ENCODE measurements around the gene REX1BD. TPM values are rescaled to one million over a fixed set of nuclear protein-coding genes. Genes with fewer than 3 reads are reported as not detected.
"Not testable (repeated sequence)": the region's sequence is repeated elsewhere in the genome, so short reads cannot be mapped to it uniquely, and the experiment has no call there.

The REX1BD gene
- total RNA-seq (18.9 TPM), polyA plus RNA-seq (103 TPM)

- no peak for DNase-seq (ENCODE audit: extremely low spot score)
- no peaks in the 10 kb centered on the region for H3K36me3 ChIP-seq (ENCODE audit: insufficient read depth)
- under 1% methylated on average over 72 of the region's 72 CpGs for WGBS
- H3K27ac ChIP-seq (ENCODE audit: low read depth), result peak within 1 kb of the TSS; percentile 73
- H3K4me3 ChIP-seq (ENCODE audit: low read depth, low read length), result peak within 1 kb of the TSS; percentile 69
- H3K4me1 ChIP-seq (ENCODE audit: insufficient read depth), result no peaks in the 10 kb centered on the region
These were observed at the start of gene REX1BD for GRCh38 chr19:18588611-18589379. Gene REX1BD (plus strand): TSS chr19:18588798. CDS start chr19:18588802, 4 bp downstream.

GRCh38 chr19:18539372-18539771, 49.2 kb upstream of the REX1BD start:
- peaks cover 6% of the 10 kb centered on the region for H3K36me3 ChIP-seq (ENCODE audit: insufficient read depth)
- WGBS, result 95% methylated on average over 19 of the region's 19 CpGs

GRCh38 chr19:18540200-18540599, 48.4 kb upstream of the REX1BD start:
- not testable (repeated sequence) for H3K4me1 ChIP-seq (ENCODE audit: insufficient read depth); H3K36me3 ChIP-seq (ENCODE audit: insufficient read depth); H3K27ac ChIP-seq (ENCODE audit: low read depth); H3K4me3 ChIP-seq (ENCODE audit: low read depth, low read length); DNase-seq (ENCODE audit: extremely low spot score)
- WGBS, result 93% methylated on average over 1 of the region's 1 CpG

More at GRCh38 chr19:18539372-18539771, 49.2 kb upstream of the REX1BD start:
- H3K4me1 ChIP-seq (ENCODE audit: insufficient read depth), result peaks cover 1% of the 10 kb centered on the region
- H3K27ac ChIP-seq (ENCODE audit: low read depth), result no peak overlapping the region
- H3K4me3 ChIP-seq (ENCODE audit: low read depth, low read length), result no peak overlapping the region
- DNase-seq (ENCODE audit: extremely low spot score), result no peak

- no peak overlapping the region for H3K4me3 ChIP-seq (ENCODE audit: low read depth, low read length)
- peaks cover 1% of the 10 kb centered on the region for H3K4me1 ChIP-seq (ENCODE audit: insufficient read depth)
- H3K36me3 ChIP-seq (ENCODE audit: insufficient read depth), result peaks cover 6% of the 10 kb centered on the region
- no peak for DNase-seq (ENCODE audit: extremely low spot score)
- H3K27ac ChIP-seq (ENCODE audit: low read depth), result no peak overlapping the region
- WGBS, result 81% methylated on average over 21 of the region's 21 CpGs
These were observed 47.2 kb upstream of the REX1BD start for GRCh38 chr19:18541258-18541991.

- peak overlapping the region; percentile 98 for H3K4me3 ChIP-seq (ENCODE audit: low read depth, low read length)
- WGBS, result 16% methylated on average over 11 of the region's 11 CpGs
- H3K4me1 ChIP-seq (ENCODE audit: insufficient read depth), result peaks cover 1% of the 10 kb centered on the region
- peak overlapping the region; percentile 82 for H3K27ac ChIP-seq (ENCODE audit: low read depth)
- no peak for DNase-seq (ENCODE audit: extremely low spot score)
- H3K36me3 ChIP-seq (ENCODE audit: insufficient read depth), result peaks cover 5% of the 10 kb centered on the region
These were observed 46.3 kb upstream of the REX1BD start for GRCh38 chr19:18541992-18542940.

GRCh38 chr19:18542941-18543813, 45.4 kb upstream of the REX1BD start, which contains the start of gene FKBP8:
Gene FKBP8 (minus strand): TSS chr19:18543573. CDS start chr19:18541970, 1,603 bp downstream.
- 1% methylated on average over 85 of the region's 86 CpGs for WGBS
- no peaks in the 10 kb centered on the region for H3K36me3 ChIP-seq (ENCODE audit: insufficient read depth)
- H3K27ac ChIP-seq (ENCODE audit: low read depth), result peak within 1 kb of the TSS; percentile 82
- H3K4me1 ChIP-seq (ENCODE audit: insufficient read depth), result peaks cover 1% of the 10 kb centered on the region
- H3K4me3 ChIP-seq (ENCODE audit: low read depth, low read length), result peak within 1 kb of the TSS; percentile 98
- DNase-seq (ENCODE audit: extremely low spot score), result peak; percentile 64

- Histone ChIP-seq H3K27ac (ENCODE audit: low read depth) (no peak overlapping the region), H3K36me3 (ENCODE audit: insufficient read depth) (no peaks in the 10 kb centered on the region), H3K4me3 (ENCODE audit: low read depth, low read length) (peak overlapping the region; percentile 98), H3K4me1 (ENCODE audit: insufficient read depth) (peaks cover 1% of the 10 kb centered on the region)
- 9% methylated on average over 12 of the region's 12 CpGs for WGBS
- DNase-seq (ENCODE audit: extremely low spot score), result no peak
These were observed 44.7 kb upstream of the REX1BD start for GRCh38 chr19:18543814-18544475.

GRCh38 chr19:18551631-18552030, 37.0 kb upstream of the REX1BD start:
- WGBS, result 40% methylated on average over 6 of the region's 6 CpGs
- no peaks in the 10 kb centered on the region for H3K36me3 ChIP-seq (ENCODE audit: insufficient read depth)
- no peak overlapping the region for H3K27ac ChIP-seq (ENCODE audit: low read depth)
- DNase-seq (ENCODE audit: extremely low spot score), result no peak
- no peak overlapping the region for H3K4me3 ChIP-seq (ENCODE audit: low read depth, low read length)
- no peaks in the 10 kb centered on the region for H3K4me1 ChIP-seq (ENCODE audit: insufficient read depth)

- Histone ChIP-seq H3K36me3 (ENCODE audit: insufficient read depth) (no peaks in the 10 kb centered on the region), H3K4me3 (ENCODE audit: low read depth, low read length) (peak within 1 kb of the TSS; percentile 95), H3K27ac (ENCODE audit: low read depth) (peak within 1 kb of the TSS; percentile 94), H3K4me1 (ENCODE audit: insufficient read depth) (no peaks in the 10 kb centered on the region)
- under 1% methylated on average over 58 of the region's 58 CpGs for WGBS
- peak; percentile 95 for DNase-seq (ENCODE audit: extremely low spot score)
These were observed 31.0 kb upstream of the REX1BD start, which contains the start of gene KXD1 for GRCh38 chr19:18557411-18558201. Gene KXD1 (plus strand): TSS chr19:18557870. CDS start chr19:18562057, 4,187 bp downstream.

GRCh38 chr19:18558202-18558555, 30.4 kb upstream of the REX1BD start:
- no peaks in the 10 kb centered on the region for H3K36me3 ChIP-seq (ENCODE audit: insufficient read depth)
- no peak for DNase-seq (ENCODE audit: extremely low spot score)
- no peaks in the 10 kb centered on the region for H3K4me1 ChIP-seq (ENCODE audit: insufficient read depth)
- H3K27ac ChIP-seq (ENCODE audit: low read depth), result peak overlapping the region; percentile 94
- WGBS, result 4% methylated on average over 11 of the region's 11 CpGs
- peak overlapping the region; percentile 95 for H3K4me3 ChIP-seq (ENCODE audit: low read depth, low read length)

- Histone ChIP-seq H3K4me3 (ENCODE audit: low read depth, low read length) (peak overlapping the region; percentile 95), H3K36me3 (ENCODE audit: insufficient read depth) (no peaks in the 10 kb centered on the region), H3K27ac (ENCODE audit: low read depth) (no peak overlapping the region), H3K4me1 (ENCODE audit: insufficient read depth) (no peaks in the 10 kb centered on the region)
- WGBS, result 64% methylated on average over 3 of the region's 3 CpGs
- DNase-seq (ENCODE audit: extremely low spot score), result no peak
These were observed 30.0 kb upstream of the REX1BD start for GRCh38 chr19:18558604-18559003.

Data from urinary bladder (tissue), 4 donors.